PC-3 (cell line): ENCODE results near the gene MRM3. TPM values are rescaled to one million over a fixed set of nuclear protein-coding genes. Genes with fewer than 3 reads are reported as not detected.

Experiments
- ATAC-seq: fragments of 200-7000 bp; cut with Tn5 transposase; 2 replicates; pipeline ENCODE4 v1.9.1; 2020; ENCODE audit warnings: mild to moderate bottlenecking, moderate library complexity
- BruUV-seq: library from RNA; stranded (reverse); fragments of 400-500 nt; replicated peaks from 2 replicates; lab custom pipeline; 2021; lab: Mats Ljungman, UMichigan
- CTCF ChIA-PET: fragments of 300-600 bp; sonication (Branson Sonifier 250); formaldehyde crosslinking; loops from one replicate; lab custom pipeline; 2022; ENCODE audit warnings: antibody characterized with exemption; lab: Charles Lee
- POLR2A ChIA-PET: fragments of 300-600 bp; sonication (Branson Sonifier 250); formaldehyde crosslinking; loops from one replicate; lab custom pipeline; 2022; ENCODE audit warnings: antibody characterized with exemption; ENCODE audit not compliant: unreplicated experiment; lab: Charles Lee
- DNase-seq: peaks from one replicate; pipeline ENCODE4 v3.0.0-alpha.2; 2015
- H2AFZ ChIP-seq: fragments of 300-600 bp; sonication (generic); 2 replicates; pipeline ENCODE4 v1.6.0; 2016; ENCODE audit warnings: antibody characterized with exemption, low read length
- H3F3A ChIP-seq: fragments of 300-600 bp; sonication (generic); one replicate; pipeline ENCODE4 v1.6.0; 2017; ENCODE audit warnings: antibody characterized with exemption, low read length, control low read depth, mild to moderate bottlenecking; ENCODE audit not compliant: unreplicated experiment
- H3K27ac ChIP-seq: fragments of 300-600 bp; sonication (generic); 2 replicates; pipeline ENCODE4 v1.5.1; 2016; ENCODE audit warnings: mild to moderate bottlenecking, low read length
- H3K27me3 ChIP-seq: fragments of 300-600 bp; sonication (generic); 2 replicates; pipeline ENCODE4 v1.6.1; 2016; ENCODE audit warnings: low read length, mixed read lengths
- H3K36me3 ChIP-seq: fragments of 300-600 bp; sonication (generic); 2 replicates; pipeline ENCODE4 v1.6.1; 2016; ENCODE audit warnings: low read depth, mixed run types, low read length, mixed read lengths
- H3K4me1 ChIP-seq: fragments of 300-600 bp; sonication (generic); 2 replicates; pipeline ENCODE4 v1.5.1; 2016; ENCODE audit warnings: low read length; ENCODE audit not compliant: insufficient read depth
- H3K4me2 ChIP-seq: fragments of 300-600 bp; sonication (generic); 2 replicates; pipeline ENCODE4 v1.6.0; 2016; ENCODE audit warnings: low read length
- H3K4me3 ChIP-seq: fragments of 300-600 bp; sonication (generic); 2 replicates; pipeline ENCODE4 v1.5.1; 2016; ENCODE audit warnings: mild to moderate bottlenecking, low read length, mixed read lengths
- H3K79me2 ChIP-seq: fragments of 300-600 bp; sonication (generic); 2 replicates; pipeline ENCODE4 v1.6.1; 2017; ENCODE audit warnings: low read length, mixed read lengths
- H3K9ac ChIP-seq: fragments of 300-600 bp; sonication (generic); 2 replicates; pipeline ENCODE4 v1.6.0; 2016; ENCODE audit warnings: mild to moderate bottlenecking, low read length
- H3K9me2 ChIP-seq: fragments of 300-600 bp; sonication (generic); replicated peaks from 2 replicates; pipeline ENCODE4 v1.6.1; 2016; ENCODE audit warnings: mixed run types, low read length, mixed read lengths
- H3K9me3 ChIP-seq: fragments of 300-600 bp; sonication (generic); 2 replicates; pipeline ENCODE4 v1.6.1; 2016; ENCODE audit warnings: low read length, mixed read lengths
- H4K20me1 ChIP-seq: fragments of 300-600 bp; sonication (generic); 2 replicates; pipeline ENCODE4 v1.6.1; 2016; ENCODE audit warnings: low read length, mixed read lengths
- EZH2 ChIP-seq: fragments of 300-600 bp; sonication (generic); IDR thresholded peaks from one replicate; pipeline ENCODE4 v1.6.1; 2017; ENCODE audit warnings: antibody characterized with exemption, mild to moderate bottlenecking, low read length; ENCODE audit not compliant: unreplicated experiment
- EZH2phosphoT487 ChIP-seq: fragments of 300-600 bp; sonication (generic); IDR thresholded peaks from 2 replicates; pipeline ENCODE4 v1.6.1; 2018; ENCODE audit warnings: mild to moderate bottlenecking, antibody characterized with exemption, low read length, borderline replicate concordance
- intact Hi-C: fragments of 100-400 bp; cut with micrococcal nuclease; formaldehyde crosslinking; loops from 2 replicates; pipeline ENCODE4 v1.9.0; 2023
- total RNA-seq: library from RNA; depleted of rRNA; stranded (reverse); fragments of >200 nt; gene quantifications from 2 replicates; pipeline ENCODE4 v1.2.3, GENCODE V29; 2014
- TF ChIP-seq, protein P1 (sequence below): fragments of 300-600 bp; sonication (generic); conservative IDR thresholded peaks from 2 replicates; pipeline ENCODE4 v1.5.1; 2017; ENCODE audit warnings: antibody characterized with exemption, low read depth, mild to moderate bottlenecking, low read length

The MRM3 gene
- total RNA-seq, 1 experiment from 2014 or later, result 40.4 TPM

DNA sequence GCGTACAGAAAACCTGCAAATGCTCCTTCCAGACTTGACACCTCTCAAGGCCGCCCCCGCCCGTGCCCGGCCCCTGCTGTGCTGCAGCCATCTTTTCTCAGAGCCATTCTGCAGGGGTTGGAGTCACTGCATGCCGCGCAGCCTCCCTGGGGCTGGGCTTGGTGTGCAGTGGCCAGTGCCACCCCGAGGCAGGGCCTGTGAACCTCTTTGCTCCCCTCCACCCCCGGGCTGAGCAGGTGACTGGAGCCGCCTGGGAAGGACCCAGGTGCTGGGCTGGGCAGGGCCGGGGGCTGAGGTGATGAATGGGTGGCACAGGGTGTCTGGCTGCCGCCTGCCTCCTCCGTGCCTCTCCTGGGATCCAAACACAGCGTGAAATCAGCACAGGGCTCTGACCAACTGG, 20.3 kb downstream of the MRM3 start:
- DNase-seq (no peak), ATAC-seq (no peak)
- H3F3A ChIP-seq, result no peaks in the 10 kb centered on the region
- BruUV-seq, result no TSS peak
- H4K20me1 ChIP-seq, result no peaks in the 10 kb centered on the region
- H3K27ac ChIP-seq, result no peak overlapping the region
- H3K9me3 ChIP-seq, result no peaks in the 10 kb centered on the region
- TF ChIP-seq, protein P1, sequence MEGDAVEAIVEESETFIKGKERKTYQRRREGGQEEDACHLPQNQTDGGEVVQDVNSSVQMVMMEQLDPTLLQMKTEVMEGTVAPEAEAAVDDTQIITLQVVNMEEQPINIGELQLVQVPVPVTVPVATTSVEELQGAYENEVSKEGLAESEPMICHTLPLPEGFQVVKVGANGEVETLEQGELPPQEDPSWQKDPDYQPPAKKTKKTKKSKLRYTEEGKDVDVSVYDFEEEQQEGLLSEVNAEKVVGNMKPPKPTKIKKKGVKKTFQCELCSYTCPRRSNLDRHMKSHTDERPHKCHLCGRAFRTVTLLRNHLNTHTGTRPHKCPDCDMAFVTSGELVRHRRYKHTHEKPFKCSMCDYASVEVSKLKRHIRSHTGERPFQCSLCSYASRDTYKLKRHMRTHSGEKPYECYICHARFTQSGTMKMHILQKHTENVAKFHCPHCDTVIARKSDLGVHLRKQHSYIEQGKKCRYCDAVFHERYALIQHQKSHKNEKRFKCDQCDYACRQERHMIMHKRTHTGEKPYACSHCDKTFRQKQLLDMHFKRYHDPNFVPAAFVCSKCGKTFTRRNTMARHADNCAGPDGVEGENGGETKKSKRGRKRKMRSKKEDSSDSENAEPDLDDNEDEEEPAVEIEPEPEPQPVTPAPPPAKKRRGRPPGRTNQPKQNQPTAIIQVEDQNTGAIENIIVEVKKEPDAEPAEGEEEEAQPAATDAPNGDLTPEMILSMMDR, result no peak
- no peak for TF ChIP-seq EZH2
- TF ChIP-seq EZH2phosphoT487, result no peak
- no peaks in the 10 kb centered on the region for H3K36me3 ChIP-seq
- ChIA-PET CTCF (interaction anchor here (0.6 kb wide), 1 partner anchor 177 kb away, joined by 5 read pairs; no protein-coding TSS in a partner anchor), POLR2A (no interaction called here)
- no peak overlapping the region for H3K4me3 ChIP-seq
- H3K9ac ChIP-seq, result no peak overlapping the region
- intact Hi-C loops, result no loop called here
- H3K4me2 ChIP-seq, result no peak overlapping the region
- H3K9me2 ChIP-seq, result no peaks in the 10 kb centered on the region
- no peaks in the 10 kb centered on the region for H3K4me1 ChIP-seq
- H2AFZ ChIP-seq, result no peak overlapping the region
- H3K27me3 ChIP-seq, result no peaks in the 10 kb centered on the region
- H3K79me2 ChIP-seq, result no peaks in the 10 kb centered on the region

GRCh38 chr17:802901-803881, 21.0 kb downstream of the MRM3 start:
- H3K4me2 ChIP-seq, result no peak overlapping the region
- TF ChIP-seq, protein P1, result no peak
- no peak for TF ChIP-seq EZH2phosphoT487
- no peak overlapping the region for H3K9ac ChIP-seq
- H3F3A ChIP-seq, result no peaks in the 10 kb centered on the region
- no TSS peak for BruUV-seq
- H3K4me3 ChIP-seq, result no peak overlapping the region
- H4K20me1 ChIP-seq, result no peaks in the 10 kb centered on the region
- ChIA-PET POLR2A (no interaction called here), CTCF (interaction anchor here (0.6 kb wide), 2 partner anchors 21 to 177 kb away, joined by 3 to 5 read pairs; partner anchors contain the start of genes GLOD4 and MRM3)
- no peaks in the 10 kb centered on the region for H3K79me2 ChIP-seq
- no peaks in the 10 kb centered on the region for H3K36me3 ChIP-seq
- H3K9me3 ChIP-seq, result no peaks in the 10 kb centered on the region
- ATAC-seq (no peak), DNase-seq (no peak)
- intact Hi-C loops, result no loop called here
- H3K4me1 ChIP-seq, result no peaks in the 10 kb centered on the region
- H3K27ac ChIP-seq, result no peak overlapping the region
- H3K9me2 ChIP-seq, result no peaks in the 10 kb centered on the region
- no peaks in the 10 kb centered on the region for H3K27me3 ChIP-seq
- no peak overlapping the region for H2AFZ ChIP-seq
